ENCODE data around the gene C10orf88. TPM values are rescaled to one million over a fixed set of nuclear protein-coding genes. Genes with fewer than 3 reads are reported as not detected.

Gene C10orf88
- 6.6 to 9.6 TPM (median 8.6 TPM) in 5 replicates for total RNA-seq (2022; extraction: Qiagen RNA extraction; ENCODE audit: low read depth)

GRCh38 chr10:122953902-122954730 lies at the start of gene C10orf88:
Gene C10orf88, minus strand, starts transcription at chr10:122954227. Its CDS starts 49 bp downstream, at chr10:122954178.

GRCh38 chr10:122980209-122981065 lies 26.4 kb upstream of the C10orf88 start, which contains the start of gene PSTK:
Gene PSTK, plus strand, starts transcription at chr10:122980401. Its CDS starts 79 bp downstream, at chr10:122980480.

GRCh38 chr10:122910310-122910709 lies 43.7 kb downstream of the C10orf88 start, which contains the start of gene FAM24A:
Gene FAM24A, plus strand, starts transcription at chr10:122910610. Its CDS starts 1,025 bp downstream, at chr10:122911635.

Other genes with a start within 250 kb of the C10orf88 start
- gene CUZD1, start 108.4 kb downstream of the C10orf88 start, total RNA-seq (2022; extraction: Qiagen RNA extraction; ENCODE audit: low read depth): 0.96 to 1.6 TPM (median 1.4 TPM) in 5 replicates
- gene FAM24B, start 74.6 kb downstream of the C10orf88 start, total RNA-seq (2022; extraction: Qiagen RNA extraction; ENCODE audit: low read depth): 11.9 to 16.5 TPM (median 14.0 TPM) in 5 replicates
- gene FAM24A, start 43.6 kb downstream of the C10orf88 start, total RNA-seq (2022; extraction: Qiagen RNA extraction; ENCODE audit: low read depth): not detected in 5 replicates
- 3.7 to 5.4 TPM (median 5.1 TPM) in 5 replicates for gene PSTK, start 26.2 kb upstream of the C10orf88 start, total RNA-seq (2022; extraction: Qiagen RNA extraction; ENCODE audit: low read depth)
- 4.8 to 6.6 TPM (median 6.0 TPM) in 5 replicates for gene IKZF5, start 54.6 kb upstream of the C10orf88 start, total RNA-seq (2022; extraction: Qiagen RNA extraction; ENCODE audit: low read depth)
- 4.2 to 8.8 TPM (median 6.3 TPM) in 5 replicates for gene ACADSB, start 54.8 kb upstream of the C10orf88 start, total RNA-seq (2022; extraction: Qiagen RNA extraction; ENCODE audit: low read depth)
- 0.14 TPM in 1 of 5 replicates, not detected in the others for gene HMX3, start 181.7 kb upstream of the C10orf88 start, total RNA-seq (2022; extraction: Qiagen RNA extraction; ENCODE audit: low read depth)
- gene HMX2, start 193.9 kb upstream of the C10orf88 start, total RNA-seq (2022; extraction: Qiagen RNA extraction; ENCODE audit: low read depth): 0.20 to 0.25 TPM (median 0.22 TPM) in 3 of 5 replicates, not detected in the others
- 161 to 187 TPM (median 171 TPM) in 5 replicates for gene BUB3, start 200.2 kb upstream of the C10orf88 start, total RNA-seq (2022; extraction: Qiagen RNA extraction; ENCODE audit: low read depth)

All from A549 treated with ZK216348 at 1 μM for 4 hours (cell line).